Mammary epithelial cell (primary cell): ENCODE measurements around the gene SH2D4B.

Experiments used
- CTCF ChIP-seq, 2 donors: IDR thresholded peaks in 1 of 2; conservative IDR thresholded peaks in 1 of 2; 2 replicates each; pipeline ENCODE4 v1.5.1; 2011 to 2012; ENCODE audit warnings: inconsistent platforms in 2 of 2, low read length in 2 of 2, mild to moderate bottlenecking in 2 of 2, control low read depth in 1 of 2, low read depth in 1 of 2; ENCODE audit not compliant: insufficient read depth in 1 of 2; ENCODE audit errors: extremely low read depth in 1 of 2
- EZH2 ChIP-seq: IDR thresholded peaks from 2 replicates; pipeline ENCODE4 v1.6.1; 2012; ENCODE audit warnings: low read length, inconsistent platforms, borderline replicate concordance

GRCh38 chr10:80661526-80661925 is 123.8 kb downstream of the SH2D4B start:
- TF ChIP-seq CTCF (conservative IDR thresholded peaks at IDR 0.05 in 1 of 2, IDR thresholded peaks at IDR 0.05 in 1 of 2; ENCODE audit: extremely low read depth in 1 of 2, insufficient read depth in 1 of 2, low read depth in 1 of 2, low read length in 2 of 2) (no peak), EZH2 (no peak)
